Hematopoietic multipotent progenitor cell treated with erythropoietin and hydrocortisone succinate and interleukin-3 and kit ligand, for 6 days (in vitro differentiated cells): Measurements from ENCODE around the gene PSMD1.

Experiments used
- DNase-seq: peaks from one replicate; pipeline ENCODE4 v3.0.0-alpha.2; 2015

PSMD1 gene

GRCh38 chr2:231036578-231037106 lies 20.0 kb upstream of the PSMD1 start:
- DNase-seq = no peak

DNA sequence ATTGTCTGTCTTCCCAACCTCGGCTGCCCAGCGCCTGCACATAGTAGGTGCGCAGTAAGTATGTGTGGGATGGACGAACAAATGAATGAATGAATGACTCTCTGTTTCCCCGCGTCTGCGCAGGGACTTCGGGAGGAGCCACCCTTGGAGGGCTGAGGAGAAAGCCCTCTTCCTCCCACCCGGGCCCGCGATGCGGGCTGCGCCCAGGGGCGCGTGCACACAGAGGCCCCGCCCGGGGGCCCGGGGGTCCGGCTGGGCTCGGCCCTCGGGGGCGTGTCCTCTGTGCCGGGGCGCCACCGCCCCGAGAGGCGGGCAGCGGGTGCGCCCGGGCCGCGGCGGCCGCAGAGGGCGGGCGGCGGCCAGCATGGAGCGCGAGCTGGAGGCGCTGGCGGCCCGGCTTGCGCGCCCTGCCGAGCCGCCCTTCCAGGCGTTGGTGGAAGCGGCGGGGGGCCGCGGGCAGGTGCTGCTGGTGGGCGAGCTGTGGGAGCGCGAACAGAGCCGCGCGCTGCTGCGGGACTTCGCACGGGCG lies 19.4 kb upstream of the PSMD1 start, which contains the start of gene C2orf72:
Gene C2orf72 (plus strand): TSS at position 322 of the 529 bp plus-strand sequence. CDS start 43 bp downstream, at position 365.
- no peak for DNase-seq

DNA sequence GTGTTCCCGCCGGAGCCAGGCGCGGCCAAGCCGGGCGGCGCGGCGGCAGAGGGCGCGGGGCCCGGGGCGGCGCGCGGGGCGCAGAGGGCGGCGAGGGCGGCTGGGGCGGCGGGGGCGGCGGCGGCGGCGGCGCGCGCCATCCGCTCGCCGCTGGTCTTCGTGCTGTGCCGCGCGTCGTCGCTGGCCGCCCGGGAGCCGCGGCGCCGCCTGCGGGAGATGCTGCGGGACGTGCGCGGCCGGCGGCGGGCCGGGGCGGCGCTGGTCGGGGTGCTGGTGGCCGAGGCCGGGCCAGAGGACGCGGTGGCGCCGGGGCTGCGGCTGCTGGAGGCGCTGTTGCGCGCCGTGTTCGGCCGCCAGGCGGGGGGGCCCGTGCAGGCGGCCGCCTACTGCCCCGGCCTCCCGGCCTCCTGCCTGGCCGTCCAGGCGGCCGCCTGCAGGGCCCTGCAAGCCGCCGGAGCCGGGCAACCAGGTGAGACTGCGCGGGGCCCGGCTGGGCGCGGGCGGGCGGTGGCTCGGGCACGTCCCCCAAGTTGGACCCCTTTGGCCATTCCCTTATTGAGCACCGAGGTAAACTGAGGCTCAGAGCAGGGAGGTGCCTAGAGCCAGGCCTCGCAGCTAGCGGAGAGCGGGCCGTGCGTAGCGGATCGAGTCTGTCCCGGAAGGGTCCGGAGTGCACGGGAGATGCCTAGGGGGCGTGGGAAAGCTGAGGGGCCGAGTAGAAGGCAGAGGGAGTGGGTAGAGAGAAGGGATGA lies 18.8 kb upstream of the PSMD1 start:
- DNase-seq = no peak

GRCh38 chr2:231038483-231039293 lies 18.0 kb upstream of the PSMD1 start:
- DNase-seq = no peak

GRCh38 chr2:231039294-231039664 lies 17.4 kb upstream of the PSMD1 start:
- DNase-seq = no peak

DNA sequence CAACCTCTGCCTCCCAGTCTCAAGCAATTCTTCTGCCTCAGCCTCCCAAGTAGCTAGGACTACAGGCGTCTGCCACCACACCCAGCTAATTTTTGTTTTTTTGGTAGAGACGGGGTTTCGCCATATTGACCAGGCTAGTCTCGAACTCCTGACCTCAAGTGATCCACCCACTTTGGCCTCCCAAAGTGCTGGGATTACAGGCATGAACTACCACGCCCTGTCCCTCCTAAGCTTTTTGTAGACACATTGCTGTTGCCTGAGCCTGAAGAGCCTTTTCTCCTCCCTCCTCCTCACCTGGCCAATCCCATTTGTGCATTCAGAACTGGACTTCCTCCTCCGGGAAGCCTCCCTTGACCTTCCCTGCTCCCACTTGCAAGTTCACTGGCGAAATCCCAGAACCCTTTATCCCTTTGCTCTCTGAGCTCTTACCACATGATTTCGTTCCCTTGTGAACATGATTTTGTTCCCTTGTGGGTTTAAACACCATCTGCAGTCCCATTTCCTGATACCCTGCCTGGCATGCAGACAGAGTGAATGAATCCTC lies 16.8 kb upstream of the PSMD1 start:
- DNase-seq = no peak

- DNase-seq = no peak
Observed at GRCh38 chr2:231041061-231041689, 15.5 kb upstream of the PSMD1 start.

DNA sequence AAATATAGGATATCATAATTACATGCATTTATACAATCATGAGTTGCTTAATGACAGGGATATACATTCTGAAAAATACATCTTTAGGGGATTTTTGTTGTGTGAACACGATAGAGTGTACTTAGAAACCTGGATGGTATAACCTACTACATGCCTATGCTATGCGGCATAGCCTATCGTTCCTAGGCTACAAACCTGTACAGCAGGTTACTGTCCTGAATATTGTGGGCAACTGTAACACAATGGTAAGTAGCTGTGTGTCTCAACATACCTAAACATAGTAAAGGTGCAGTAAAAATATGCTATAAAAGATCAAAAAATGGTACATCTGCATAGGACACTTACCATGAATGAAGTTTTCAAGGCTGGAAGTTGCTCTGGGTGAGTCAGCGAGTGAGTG lies 12.9 kb upstream of the PSMD1 start:
- no peak for DNase-seq

DNA sequence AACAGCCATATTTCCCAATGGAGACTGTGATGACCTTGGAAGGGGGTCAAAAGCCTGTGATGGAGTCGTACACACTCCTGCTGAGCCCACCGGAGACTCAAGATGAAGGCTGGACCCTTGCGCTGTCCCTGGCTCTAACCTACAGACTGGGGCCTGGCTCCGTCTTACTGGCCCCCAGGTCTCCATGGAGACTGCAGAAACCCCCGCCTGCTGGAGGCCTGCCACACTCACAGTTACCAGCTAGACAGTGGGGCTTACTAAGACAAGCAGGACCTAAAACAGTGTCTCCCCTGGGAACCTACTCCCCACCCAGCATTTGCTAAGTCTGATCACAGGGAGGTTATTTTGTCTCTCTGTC lies 9.8 kb upstream of the PSMD1 start:
- DNase-seq = no peak

GRCh38 chr2:231047274-231047922 lies 9.3 kb upstream of the PSMD1 start:
- no peak for DNase-seq

DNA sequence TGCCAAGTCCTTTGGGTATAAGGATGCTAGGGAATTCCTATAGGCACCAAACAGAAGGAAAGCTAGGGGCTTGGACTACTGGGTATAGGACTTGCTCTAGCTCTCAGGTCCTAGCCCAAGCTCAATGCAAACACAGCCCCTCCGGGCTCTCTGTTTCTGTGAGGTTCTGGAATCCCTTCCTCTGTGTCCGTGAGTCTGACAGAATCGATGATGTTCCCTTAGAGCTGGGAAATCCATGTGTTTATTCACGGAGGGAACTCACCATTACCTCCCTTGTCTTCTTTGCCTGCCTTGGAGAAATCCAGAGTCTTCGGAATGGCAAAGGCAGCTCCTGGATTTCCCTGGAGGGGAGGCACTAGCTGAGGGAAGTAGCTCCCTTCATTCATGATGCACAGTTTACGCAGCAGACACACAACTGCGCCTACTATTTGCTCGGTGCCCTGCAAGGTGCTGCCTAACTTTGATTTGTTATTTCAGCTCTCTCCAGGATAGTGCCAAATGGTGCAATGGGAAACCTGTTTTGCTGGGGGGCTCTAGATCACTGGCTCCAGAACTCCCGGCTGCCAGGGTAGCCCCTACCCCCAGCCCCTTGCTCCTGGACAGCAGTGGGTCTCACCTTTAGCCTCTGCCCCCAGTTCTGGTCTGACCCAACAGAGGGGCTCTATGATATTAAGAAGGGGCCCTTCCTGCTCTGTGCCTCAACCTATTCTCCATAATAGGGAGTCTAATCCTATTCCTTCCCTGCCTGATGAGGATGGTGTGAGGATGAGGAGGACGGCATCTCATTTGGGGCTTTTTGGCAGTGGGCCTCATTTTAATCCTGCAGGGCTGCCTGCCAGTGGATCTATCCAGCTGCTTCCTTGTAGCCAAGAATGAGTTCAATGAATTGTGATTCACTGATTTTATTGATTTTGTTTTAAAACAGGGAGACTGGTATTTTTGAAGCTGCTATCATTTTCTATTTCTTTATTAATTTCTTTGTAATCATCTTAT lies 8.4 kb upstream of the PSMD1 start:
- DNase-seq = no peak

GRCh38 chr2:231049286-231050017 lies 7.2 kb upstream of the PSMD1 start:
- DNase-seq = no peak

DNA sequence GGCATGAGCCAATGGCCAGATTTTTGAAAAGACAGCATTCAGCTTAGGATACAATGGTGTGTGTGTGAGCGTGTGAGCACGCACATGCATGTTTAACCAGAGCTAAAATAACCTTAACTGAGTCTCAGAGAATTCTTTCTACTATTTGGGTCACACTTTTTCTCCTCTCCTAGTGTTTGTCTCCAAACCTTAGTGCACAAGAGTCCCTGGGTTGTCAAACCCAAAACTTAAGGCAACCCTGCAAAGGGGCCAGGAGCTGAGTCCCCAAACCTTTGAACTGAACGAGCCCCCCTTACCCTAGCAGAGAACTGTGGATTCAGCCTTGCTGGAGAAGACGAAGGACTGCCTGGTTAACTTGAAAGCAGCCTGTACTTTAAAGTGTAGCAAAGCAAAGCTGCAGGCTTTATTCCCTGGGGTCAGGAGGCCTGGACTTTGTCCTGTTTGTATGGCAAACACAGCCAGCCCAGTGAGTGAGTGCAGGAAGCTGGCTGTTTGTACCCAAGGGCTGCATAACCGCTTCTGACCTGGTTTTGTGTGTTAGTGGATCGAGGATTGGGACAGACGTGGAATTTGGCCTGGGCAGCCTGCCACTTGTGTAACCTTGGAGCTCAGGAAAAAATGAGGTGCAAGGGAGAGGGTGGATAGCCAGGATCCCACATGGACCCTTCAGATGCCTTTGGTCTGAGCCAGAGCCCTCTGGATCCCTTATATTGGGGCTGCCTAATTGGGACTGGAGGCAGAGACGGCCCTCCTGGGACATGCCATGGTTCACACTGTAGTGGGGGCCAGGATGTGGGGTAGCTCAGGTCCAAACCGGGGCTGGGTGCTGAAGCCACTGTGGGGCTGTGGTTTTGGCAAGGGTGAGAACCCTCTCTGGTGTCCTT lies 6.4 kb upstream of the PSMD1 start:
- no peak for DNase-seq

DNA sequence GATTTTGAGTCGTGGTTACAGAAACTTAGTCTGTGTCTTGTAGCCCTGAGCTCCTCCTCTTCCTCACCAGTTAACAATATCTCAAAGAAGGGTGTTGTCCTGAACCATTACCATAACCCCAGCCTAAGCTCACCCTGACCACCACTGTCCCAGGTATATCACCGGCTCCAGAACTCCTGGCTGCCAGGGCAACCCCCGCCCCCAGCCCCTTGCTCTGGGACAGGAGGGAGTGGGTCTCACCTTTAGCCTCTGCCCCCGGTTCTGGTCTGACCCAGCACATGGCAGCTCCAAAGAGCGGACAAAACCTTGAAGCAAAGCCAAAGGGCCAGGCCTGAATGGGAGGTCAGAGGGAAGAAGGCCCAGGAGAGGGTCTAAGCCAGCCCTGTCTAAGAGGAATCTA lies 5.6 kb upstream of the PSMD1 start:
- no peak for DNase-seq

DNA sequence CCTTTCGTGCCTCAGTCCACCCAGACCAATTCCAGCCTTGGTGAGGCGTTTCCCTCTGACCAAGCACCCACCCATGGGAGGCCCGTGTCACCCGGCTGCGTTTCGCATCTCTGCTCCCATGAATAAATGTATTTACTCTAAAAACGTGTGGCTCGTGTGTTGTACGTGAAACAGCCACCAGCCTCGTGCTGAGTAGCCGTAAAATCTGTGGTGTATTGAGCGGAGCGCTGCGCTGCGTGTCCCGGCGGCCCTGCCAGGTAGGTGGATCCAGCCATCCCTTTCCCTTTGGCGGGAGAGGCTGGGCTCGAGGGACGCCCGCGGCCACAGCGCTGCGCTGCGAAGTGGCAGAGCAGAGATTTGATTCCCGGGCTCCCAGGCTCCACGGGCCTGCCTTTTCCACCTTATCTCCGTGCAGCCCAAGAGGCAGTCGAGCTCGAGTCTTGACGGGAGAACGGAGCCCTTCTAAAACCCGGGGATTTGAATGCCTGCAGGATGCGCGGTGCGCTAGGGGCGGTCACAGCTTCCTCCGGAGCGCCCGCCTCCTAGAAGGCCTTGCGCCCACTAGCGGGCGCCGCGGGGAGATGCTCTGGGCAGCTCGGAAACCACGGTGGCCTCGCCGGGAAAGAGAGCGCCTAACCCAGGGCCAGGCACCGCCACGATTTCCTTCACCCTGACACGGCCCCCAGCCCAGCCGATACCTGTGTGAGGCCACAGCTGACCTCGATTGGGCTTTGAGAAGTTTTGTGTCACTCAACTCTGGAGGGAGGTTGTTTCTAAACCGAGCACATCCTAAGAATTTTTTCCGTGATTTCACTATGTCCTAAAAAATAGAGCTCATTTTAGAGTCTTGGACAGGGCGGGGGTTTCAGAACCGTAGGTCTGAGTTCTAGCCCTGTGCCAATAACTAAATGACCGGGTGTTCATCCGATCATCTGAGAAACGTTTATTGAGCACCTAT lies 3.9 kb upstream of the PSMD1 start:
- DNase-seq = peak; percentile 92

DNA sequence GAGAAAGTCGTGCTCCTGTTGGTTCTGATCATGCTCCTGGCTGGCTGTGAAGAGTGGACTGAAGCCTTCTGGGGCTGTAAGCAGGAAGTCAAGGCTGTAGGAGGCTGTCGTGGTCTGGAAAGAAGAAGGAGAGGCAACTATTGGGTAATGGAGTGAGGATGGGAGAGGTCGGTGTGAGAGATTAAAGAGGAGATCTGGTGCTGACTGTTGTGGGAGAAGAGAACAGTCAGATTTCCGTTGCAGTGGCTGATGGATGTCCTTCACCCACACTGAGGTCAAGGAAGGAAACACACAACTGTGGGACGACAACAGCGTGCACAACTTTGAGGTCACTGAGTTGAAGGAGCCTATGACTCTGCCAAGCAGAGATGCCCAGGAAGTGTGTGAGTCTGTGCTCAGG lies 2.8 kb upstream of the PSMD1 start:
- DNase-seq = no peak

GRCh38 chr2:231057590-231057989 lies 923 bp downstream of the PSMD1 start:
- peak; percentile 35 for DNase-seq
